MV-4-11 (cell line): Measurements from ENCODE around the gene SPATS1.
"Not testable (repeated sequence)": the region's sequence is repeated elsewhere in the genome, so short reads cannot be mapped to it uniquely, and the experiment has no call there.

ENCODE experiments used
- DNase-seq: peaks from one replicate; lab custom pipeline; 2025; lab: John Stamatoyannopoulos, UW

Gene SPATS1

DNA sequence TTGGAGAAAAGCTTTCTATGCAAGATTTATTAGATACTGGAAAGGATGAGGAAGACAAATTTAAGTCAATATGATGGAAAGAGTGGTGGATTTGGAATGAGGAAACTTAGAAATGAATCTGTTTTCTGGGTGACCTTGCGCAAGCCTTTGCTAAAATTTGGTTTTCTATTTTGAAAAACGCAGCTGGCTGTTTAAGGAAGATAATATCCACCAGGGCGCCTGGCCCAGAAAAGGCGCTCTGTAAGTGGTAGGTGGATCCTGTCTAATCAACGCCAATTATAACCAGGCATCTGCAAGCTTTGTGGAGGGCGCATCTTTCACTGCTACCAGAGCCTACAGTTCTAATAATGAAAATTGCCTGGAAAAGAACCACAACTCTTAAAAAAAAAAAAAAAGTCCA lies 398 bp upstream of the SPATS1 start:
- DNase-seq = peak; percentile 87

- not testable (repeated sequence) for DNase-seq
Observed at GRCh38 chr6:44346818-44347217, 4.4 kb downstream of the SPATS1 start.

- no peak for DNase-seq
Observed at GRCh38 chr6:44349904-44350649, 7.6 kb downstream of the SPATS1 start.

- DNase-seq = not testable (repeated sequence)
Observed at GRCh38 chr6:44350650-44350994, 8.2 kb downstream of the SPATS1 start.

DNA sequence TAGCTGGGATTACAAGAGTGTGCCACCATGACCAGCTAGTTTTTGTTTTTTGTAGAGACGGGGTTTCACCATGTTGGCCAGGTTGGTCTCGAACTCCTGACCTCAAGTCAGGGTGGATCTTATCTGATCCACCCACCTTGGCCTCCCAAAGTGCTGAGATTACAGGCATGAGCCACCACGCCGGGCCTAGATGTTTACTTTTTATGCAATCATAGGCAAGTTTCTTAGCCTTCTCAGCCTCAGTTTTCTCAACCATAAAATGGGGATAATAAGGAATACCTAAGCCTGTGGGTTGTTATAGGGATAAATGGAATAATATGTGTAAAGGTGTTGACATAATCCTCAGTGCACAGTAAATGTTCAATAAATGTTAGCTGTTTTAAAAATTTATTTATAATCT lies 9.8 kb downstream of the SPATS1 start:
- no peak for DNase-seq

GRCh38 chr6:44353336-44353735 lies 10.9 kb downstream of the SPATS1 start:
- no peak for DNase-seq

GRCh38 chr6:44355640-44356039 lies 13.2 kb downstream of the SPATS1 start:
- no peak for DNase-seq

DNA sequence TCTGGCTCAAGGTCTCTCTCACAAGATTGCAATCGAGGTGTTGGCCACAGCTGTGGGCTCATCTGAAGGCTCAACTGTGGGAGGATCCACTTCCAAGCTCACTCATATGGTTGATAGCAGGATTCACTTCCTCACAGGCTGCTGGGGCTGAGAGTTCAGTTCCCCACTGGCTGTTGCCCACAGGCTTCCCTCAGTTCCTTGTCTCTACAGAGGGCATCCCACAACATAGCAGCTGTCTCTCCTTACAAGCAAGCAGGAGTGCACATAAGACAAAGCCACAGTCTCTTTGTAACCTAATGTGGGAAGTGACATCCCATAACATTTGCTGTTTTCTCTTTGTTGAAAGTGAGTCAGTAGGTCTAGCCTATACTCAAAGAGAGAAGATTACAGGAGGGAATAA lies 14.0 kb downstream of the SPATS1 start:
- DNase-seq = peak; percentile 98

- no peak for DNase-seq
Observed at GRCh38 chr6:44359973-44360372, 17.5 kb downstream of the SPATS1 start.

DNA sequence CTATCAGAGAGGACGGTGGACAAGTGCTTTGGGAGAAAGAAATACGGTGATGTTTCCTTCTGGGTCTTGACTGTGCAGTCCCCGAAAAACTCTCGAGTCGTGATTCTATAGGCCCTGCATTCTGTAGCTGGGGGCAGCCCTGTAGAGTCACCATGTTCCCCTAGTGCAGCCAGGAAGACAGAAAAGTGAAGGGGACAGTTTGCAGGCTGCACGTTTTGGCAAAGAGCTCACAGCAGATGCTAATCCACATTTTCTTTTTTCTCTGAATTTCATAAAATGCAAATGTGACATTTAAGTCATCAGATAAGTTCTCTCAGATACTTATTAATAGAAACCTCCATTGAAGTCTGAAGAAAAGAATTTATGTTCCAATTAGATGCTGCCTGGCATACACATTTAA lies 19.5 kb downstream of the SPATS1 start:
- no peak for DNase-seq

GRCh38 chr6:44363377-44363926 lies 21.0 kb downstream of the SPATS1 start:
- no peak for DNase-seq

DNA sequence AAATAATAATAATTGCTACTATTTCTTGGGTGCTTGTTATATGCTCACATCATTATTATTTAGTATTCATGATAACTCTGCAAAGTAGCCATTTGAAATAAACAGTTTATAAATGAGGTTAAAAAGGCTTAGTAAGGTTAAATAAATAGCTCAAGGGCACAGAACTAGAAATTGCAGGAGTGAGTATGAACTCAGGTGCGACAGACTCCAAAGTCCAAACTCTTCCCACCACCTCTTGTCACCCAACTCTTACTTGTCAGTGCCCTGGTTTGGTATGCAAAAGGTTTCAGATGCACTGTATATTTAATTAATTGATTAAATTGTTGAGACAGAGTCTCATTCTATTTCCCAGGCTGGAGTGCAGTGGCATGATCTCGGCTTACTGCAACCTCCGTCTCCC lies 24.3 kb downstream of the SPATS1 start:
- DNase-seq = no peak

- DNase-seq = no peak
Observed at GRCh38 chr6:44367681-44368080, 25.2 kb downstream of the SPATS1 start.

- DNase-seq = no peak
Observed at GRCh38 chr6:44373051-44373450, 30.6 kb downstream of the SPATS1 start.

GRCh38 chr6:44373787-44374186 lies 31.3 kb downstream of the SPATS1 start:
- no peak for DNase-seq

DNA sequence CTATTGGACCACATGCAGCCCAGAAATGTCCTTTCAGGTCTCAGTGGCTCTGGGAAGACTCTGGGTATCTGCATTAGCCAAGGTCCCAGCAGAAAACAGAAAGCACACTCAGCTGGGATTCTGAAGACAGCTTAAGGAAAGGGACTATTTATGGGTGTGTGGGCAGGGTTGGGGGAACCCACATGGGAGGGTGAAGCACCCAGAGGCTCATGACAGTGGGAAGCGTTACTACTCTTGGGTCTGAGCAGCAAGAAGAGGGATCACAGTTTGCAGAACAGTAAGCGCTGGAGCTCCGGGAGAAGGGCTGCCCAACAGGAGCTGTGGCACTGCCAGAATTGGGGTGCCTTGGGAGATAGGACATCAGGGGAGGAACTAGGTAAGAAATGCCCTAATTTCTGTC lies 32.6 kb downstream of the SPATS1 start:
- DNase-seq = no peak

DNA sequence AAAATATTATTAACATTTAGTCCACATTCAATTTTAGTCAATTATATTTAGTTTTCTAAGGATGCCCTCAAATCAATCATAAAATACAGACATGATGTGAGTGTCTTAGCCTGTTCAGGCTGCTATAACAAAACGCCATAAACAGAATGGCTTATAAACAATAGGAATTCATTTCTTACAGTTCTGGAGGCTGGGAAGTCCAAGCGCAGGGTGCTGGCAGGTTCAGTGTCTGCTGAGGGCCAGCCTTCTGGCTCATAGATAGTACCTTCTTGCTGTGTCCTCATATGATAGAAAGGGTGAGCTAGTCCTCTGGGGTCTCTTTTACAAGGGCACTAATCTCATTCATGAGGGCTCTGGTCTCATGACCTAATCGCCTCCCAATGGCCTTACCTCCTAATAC lies 35.0 kb downstream of the SPATS1 start:
- DNase-seq = no peak

DNA sequence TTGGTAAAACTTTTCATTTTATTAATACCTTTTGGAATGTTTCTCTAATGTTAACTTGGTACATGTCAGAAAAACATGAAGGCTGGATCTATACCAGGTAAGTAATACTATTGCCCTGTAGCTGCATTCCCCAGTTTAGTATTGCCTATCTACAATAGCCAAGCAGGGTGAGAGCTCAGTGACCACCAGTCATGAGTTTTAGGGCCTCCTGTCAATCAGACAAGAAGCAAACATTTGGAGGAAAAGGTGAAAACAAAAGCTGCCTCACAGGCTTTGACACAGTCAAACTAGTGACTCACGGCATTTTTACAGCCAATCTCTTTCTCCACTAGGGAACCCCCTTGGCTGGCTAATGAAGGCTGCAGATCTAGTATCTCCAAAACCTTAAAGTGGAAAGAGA lies 35.5 kb downstream of the SPATS1 start:
- no peak for DNase-seq

DNA sequence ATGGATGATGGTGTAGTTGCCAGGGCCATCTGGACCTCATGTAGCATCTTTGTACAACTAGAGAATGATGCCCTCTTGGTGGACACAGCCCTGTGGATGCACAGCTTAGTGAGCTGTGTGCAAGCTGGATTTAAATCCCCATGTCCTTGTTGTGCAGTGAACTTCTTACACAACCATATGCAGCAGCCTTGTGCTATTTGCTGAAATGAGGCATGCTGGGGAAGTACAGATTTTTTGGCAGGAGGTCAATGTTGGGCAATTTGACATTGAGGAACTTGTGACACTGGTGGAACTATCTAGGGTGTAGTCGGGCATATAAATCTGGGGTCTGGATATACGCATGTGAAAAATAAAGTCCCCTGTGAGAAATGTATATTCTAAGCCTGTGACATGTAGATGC lies 39.3 kb downstream of the SPATS1 start:
- peak; percentile 96 for DNase-seq

DNA sequence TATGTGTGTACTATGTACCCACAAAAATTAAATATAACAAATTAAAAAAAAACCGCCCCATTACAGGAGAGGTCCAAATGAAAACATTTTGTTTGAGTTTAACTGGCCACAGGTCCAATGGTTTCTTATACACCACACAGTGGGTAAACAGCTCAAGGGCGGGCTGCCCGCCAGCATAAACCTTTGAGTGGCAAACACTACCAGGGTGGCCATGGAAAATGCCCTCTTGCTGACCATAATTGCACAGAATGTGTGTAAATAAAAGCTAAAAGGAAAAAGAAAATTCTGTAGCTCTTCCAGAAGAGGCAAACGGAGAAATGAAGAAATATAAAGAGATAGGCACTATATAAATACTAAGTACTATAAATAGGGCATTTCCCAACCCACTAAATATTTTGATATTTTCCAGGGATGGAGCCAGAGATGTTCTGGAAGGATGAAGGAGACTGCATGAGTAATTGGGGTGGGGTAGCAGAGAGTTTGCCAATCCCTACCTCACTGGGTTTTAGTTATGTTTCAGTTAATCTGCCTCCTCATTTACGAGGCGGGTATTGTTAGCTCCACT lies 44.0 kb downstream of the SPATS1 start:
- no peak for DNase-seq

DNA sequence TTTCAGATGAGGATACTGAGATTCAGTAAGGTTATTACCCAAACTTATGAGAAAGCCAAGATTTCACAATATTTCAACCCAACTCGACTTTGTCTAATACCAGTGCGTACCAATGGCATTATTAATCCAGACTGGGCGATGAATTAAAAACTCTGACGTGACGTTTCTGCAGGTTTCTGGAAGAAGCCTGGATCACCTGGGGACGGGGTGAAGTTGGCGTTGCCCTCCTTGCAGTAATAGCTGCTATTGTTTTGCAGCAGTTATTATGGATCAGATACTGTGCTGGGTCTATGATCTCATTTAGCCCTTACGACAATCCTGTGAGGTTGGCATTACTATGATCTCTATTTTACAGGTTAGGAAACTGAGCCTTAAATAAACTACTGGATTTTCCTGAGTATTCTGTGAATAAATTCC lies 44.5 kb downstream of the SPATS1 start:
- DNase-seq = peak; percentile 28

- peak; percentile 100 for DNase-seq
Observed at GRCh38 chr6:44387346-44388134, 45.1 kb downstream of the SPATS1 start, which contains the start of gene CDC5L. CDC5L (plus strand) TSS chr6:44387706; CDS start chr6:44387824, 118 bp downstream.

- no peak for DNase-seq
Observed at GRCh38 chr6:44388135-44388487, 45.7 kb downstream of the SPATS1 start.
